Pancreas (tissue), 10 donors: Measurements from ENCODE around the gene HMCES. TPM values are rescaled to one million over a fixed set of nuclear protein-coding genes. Genes with fewer than 3 reads are reported as not detected.
A peak's percentile ranks its signal among the peaks of the same experiment; 100 is the strongest.
"Not testable (repeated sequence)": the region's sequence is repeated elsewhere in the genome, so short reads cannot be mapped to it uniquely, and the experiment has no call there.

ENCODE experiments used
- ATAC-seq, 4 donors: fragments of 200-7000 bp; cut with Tn5 transposase; one replicate each; pipeline versions ENCODE4 v1.8.0 to v1.9.1; 2020; ENCODE audit warnings: mild to moderate bottlenecking in 4 of 4, moderate library complexity in 4 of 4
- DNase-seq, 6 donors: peaks; one replicate each; pipeline ENCODE4 v3.0.0-alpha.2; 2020
- FAIRE-seq: peaks from 2 replicates; lab custom pipeline; 2012; peaks lifted over from hg19 to GRCh38; lab: Jason Lieb, UNC
- H3K27ac ChIP-seq, 4 donors: fragments of 200-600 bp; sonication (generic); 1 replicate in 3 of 4; 2 replicates in 1 of 4; pipeline versions ENCODE4 v1.5.0 to v1.8.0; 2020
- H3K27me3 ChIP-seq, 4 donors: fragments of 200-600 bp; one replicate each; pipeline ENCODE4 v1.8.0; 2021
- H3K36me3 ChIP-seq, 3 donors: fragments of 200-600 bp; sonication (generic) in 1 of 3; one replicate each; pipeline versions ENCODE4 v1.5.0 to v1.8.0; 2020 to 2021
- H3K4me1 ChIP-seq, 3 donors: fragments of 200-600 bp; one replicate each; pipeline ENCODE4 v1.8.0; 2021
- H3K4me3 ChIP-seq, 4 donors: fragments of 200-600 bp; sonication (generic) in 2 of 4; one replicate each; pipeline versions ENCODE4 v1.5.0 to v1.8.0; 2020 to 2021
- H3K9me3 ChIP-seq, 4 donors: fragments of 200-600 bp; one replicate each; pipeline ENCODE4 v1.8.0; 2021
- WGBS, 2 donors: extraction: QIAGEN DNeasy Blood & Tissue Kit; methylation state at CpG; one replicate each; pipeline ENCODE4 v1.1.7; 2013; 5-methylcytosine and 5-hydroxymethylcytosine counted together
- intact Hi-C, 3 donors: fragments of 100-400 bp; cut with DNase I; formaldehyde crosslinking; loops; one replicate each; pipeline versions ENCODE4 v1.11.1 to v1.14.2; 2022
- polyA plus RNA-seq, 2 donors: library from polyadenylated mRNA; stranded (reverse); fragments of 200-250 nt; gene quantifications; one replicate each; pipeline ENCODE4 v1.2.3, GENCODE V29; 2013
- total RNA-seq, 6 donors: library from RNA; stranded (reverse); fragmentation: NEBNext Ultra II Directional in 4 of 6; extraction: Animal tissue kit (Norgen Biotek cat#: 25700) in 4 of 6; gene quantifications; one replicate each; pipeline versions ENCODE4 v1.2.1 to v1.2.4, GENCODE V29; 2021 to 2023
- TF ChIP-seq, protein P1 (sequence below), 4 donors: fragments of 200-600 bp; sonication (generic) in 3 of 4; IDR thresholded peaks; one replicate each; pipeline versions ENCODE4 v1.5.0 to v1.8.0; 2021; ENCODE audit warnings: antibody characterized with exemption in 4 of 4
- donor health status: healthy with polysubstance abuse.
- donor health status: DM: no; HTN: no; CAD: no; lungs with moderate emphysema.
- donor health status: DM: no; HTN: no; CAD: no.
- donor health status: control.
- donor health status: control.
- donor health status: Bipolar disorder and iron deficiency.
- donor health status: DM: yes; HTN: yes; CAD: no.
- donor health status: DM: no; HTN: no; CAD: no.
- donor health status: DM: no; HTN: no; CAD: no.
- donor health status: DM: yes; HTN: yes; CAD: no.

The HMCES gene
- total and polyA plus RNA-seq, 8 donors: 8.0 to 22.5 (median 10.7) TPM

DNA sequence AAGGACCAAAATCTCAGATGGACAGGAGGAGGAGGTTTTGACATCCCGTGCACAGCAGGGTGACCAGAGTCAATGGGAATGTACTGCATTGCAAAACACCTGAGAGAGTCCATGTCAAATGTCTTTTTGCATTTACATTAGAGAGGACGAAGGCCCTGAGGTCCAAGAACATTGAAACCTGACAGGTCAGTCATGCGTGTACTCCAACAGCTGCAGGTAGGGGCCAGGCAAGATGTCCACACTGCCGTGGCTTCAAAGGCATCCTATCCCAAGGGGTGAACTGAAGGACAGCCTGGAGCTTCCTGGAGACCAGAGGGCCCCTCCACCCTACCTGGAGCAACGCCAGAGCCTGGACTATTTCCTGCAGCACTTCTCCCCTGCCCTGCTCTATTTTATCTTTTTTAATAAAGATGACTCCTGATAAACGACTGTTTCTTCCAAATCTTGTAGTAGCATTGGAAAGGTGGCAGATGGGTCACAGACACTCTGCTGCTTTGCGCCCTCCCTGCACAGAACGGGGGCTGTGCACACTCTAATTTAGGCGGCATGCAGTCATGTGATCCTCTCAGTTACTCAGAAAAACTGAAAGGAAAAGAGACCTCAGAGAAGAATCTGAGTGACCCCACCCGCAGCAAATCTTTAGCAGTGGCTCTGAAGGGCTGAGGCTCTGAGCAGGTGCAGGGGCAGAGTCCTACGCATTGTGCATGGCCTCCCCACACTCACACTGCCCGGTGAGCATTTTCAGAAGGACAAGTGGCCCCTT lies 68.2 kb downstream of the HMCES start:
- no peaks in the 10 kb centered on the region for H3K4me1 ChIP-seq
- H3K9me3 ChIP-seq: no peaks in the 10 kb centered on the region
- WGBS, 2 donors: 50 to 53% methylated on average over 12 of the region's 12 CpGs
- H3K27me3 ChIP-seq: no peaks in the 10 kb centered on the region
- ATAC-seq (no peak), FAIRE-seq (no peak), DNase-seq (peak in 1 of 6 donors; percentile 19)
- H3K4me3 ChIP-seq: no peak overlapping the region
- H3K27ac ChIP-seq: no peak overlapping the region
- H3K36me3 ChIP-seq: no peaks in the 10 kb centered on the region
- intact Hi-C loops: no loop called here
- TF ChIP-seq, protein P1, sequence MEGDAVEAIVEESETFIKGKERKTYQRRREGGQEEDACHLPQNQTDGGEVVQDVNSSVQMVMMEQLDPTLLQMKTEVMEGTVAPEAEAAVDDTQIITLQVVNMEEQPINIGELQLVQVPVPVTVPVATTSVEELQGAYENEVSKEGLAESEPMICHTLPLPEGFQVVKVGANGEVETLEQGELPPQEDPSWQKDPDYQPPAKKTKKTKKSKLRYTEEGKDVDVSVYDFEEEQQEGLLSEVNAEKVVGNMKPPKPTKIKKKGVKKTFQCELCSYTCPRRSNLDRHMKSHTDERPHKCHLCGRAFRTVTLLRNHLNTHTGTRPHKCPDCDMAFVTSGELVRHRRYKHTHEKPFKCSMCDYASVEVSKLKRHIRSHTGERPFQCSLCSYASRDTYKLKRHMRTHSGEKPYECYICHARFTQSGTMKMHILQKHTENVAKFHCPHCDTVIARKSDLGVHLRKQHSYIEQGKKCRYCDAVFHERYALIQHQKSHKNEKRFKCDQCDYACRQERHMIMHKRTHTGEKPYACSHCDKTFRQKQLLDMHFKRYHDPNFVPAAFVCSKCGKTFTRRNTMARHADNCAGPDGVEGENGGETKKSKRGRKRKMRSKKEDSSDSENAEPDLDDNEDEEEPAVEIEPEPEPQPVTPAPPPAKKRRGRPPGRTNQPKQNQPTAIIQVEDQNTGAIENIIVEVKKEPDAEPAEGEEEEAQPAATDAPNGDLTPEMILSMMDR (IDR thresholded peaks at IDR 0.05): no peak

GRCh38 chr3:129347458-129347845 lies 68.8 kb downstream of the HMCES start:
- TF ChIP-seq, protein P1 (IDR thresholded peaks at IDR 0.05): no peak
- no peak overlapping the region for H3K27ac ChIP-seq
- H3K27me3 ChIP-seq: no peaks in the 10 kb centered on the region
- no peaks in the 10 kb centered on the region for H3K36me3 ChIP-seq
- no peak overlapping the region for H3K4me3 ChIP-seq
- H3K9me3 ChIP-seq: no peaks in the 10 kb centered on the region
- ATAC-seq: no peak
- no peaks in the 10 kb centered on the region for H3K4me1 ChIP-seq
- DNase-seq: no peak
- 72 to 85% methylated on average over 8 of the region's 8 CpGs for WGBS, 2 donors
- intact Hi-C loops: no loop called here
- FAIRE-seq: no peak

DNA sequence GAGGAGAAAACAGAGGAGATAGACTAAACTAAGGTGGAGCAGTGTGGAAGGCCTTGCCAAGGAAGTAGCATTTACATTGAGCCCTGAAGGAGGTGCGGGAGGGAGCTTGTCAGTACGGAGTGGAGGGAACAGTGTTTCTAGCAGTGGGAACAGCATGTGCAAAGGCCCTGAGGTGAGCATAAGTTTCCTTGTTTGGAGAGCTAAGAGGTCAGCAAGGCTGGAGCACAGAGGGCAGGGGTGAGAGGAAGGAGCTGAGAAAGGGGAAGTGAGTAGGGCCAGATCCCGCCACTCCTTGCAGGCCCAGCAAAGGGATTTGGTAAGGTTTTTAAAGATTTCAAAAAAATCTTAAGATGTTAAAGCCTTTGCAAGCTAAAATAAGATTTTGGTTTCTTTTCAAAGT lies 70.1 kb downstream of the HMCES start:
- TF ChIP-seq, protein P1 (IDR thresholded peaks at IDR 0.05): no peak
- Histone ChIP-seq H3K27me3 (no peaks in the 10 kb centered on the region), H3K27ac (no peak overlapping the region), H3K4me3 (no peak overlapping the region), H3K9me3 (no peaks in the 10 kb centered on the region), H3K4me1 (no peaks in the 10 kb centered on the region), H3K36me3 (no peaks in the 10 kb centered on the region)
- intact Hi-C loops: no loop called here
- FAIRE-seq: no peak
- ATAC-seq: no peak
- 92 to 97% methylated on average over 3 of the region's 3 CpGs for WGBS, 2 donors
- no peak for DNase-seq

GRCh38 chr3:129349169-129349568 lies 70.5 kb downstream of the HMCES start:
- not testable (repeated sequence) for ATAC-seq, FAIRE-seq
- 56 to 63% methylated on average over 11 of the region's 11 CpGs for WGBS, 2 donors

DNA sequence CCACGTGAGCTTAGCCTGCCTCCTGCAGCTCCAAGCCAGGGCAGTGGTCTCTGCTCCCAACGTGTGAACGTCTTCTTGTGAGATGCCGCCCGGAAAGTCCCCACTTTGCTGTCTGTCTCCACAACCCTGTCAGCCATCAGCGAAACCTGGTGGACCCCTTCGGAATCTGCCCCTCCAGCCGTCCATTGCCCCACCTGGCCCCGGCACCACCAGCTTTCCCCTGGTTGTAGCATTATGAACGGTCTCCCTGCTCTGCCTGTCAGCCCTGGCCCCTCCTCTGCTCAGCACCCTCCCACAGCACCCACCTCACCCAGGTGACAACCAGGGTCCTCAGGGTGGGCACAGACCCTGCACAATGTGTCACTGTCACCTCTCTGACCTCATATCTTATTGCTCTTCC lies 71.1 kb downstream of the HMCES start:
- DNase-seq: no peak
- Histone ChIP-seq H3K27ac (no peak overlapping the region), H3K4me1 (no peaks in the 10 kb centered on the region), H3K9me3 (no peaks in the 10 kb centered on the region), H3K27me3 (no peaks in the 10 kb centered on the region), H3K4me3 (no peak overlapping the region), H3K36me3 (no peaks in the 10 kb centered on the region)
- WGBS, 2 donors: 78 to 87% methylated on average over 10 of the region's 10 CpGs
- ATAC-seq: no peak
- intact Hi-C loops: no loop called here
- FAIRE-seq: no peak
- TF ChIP-seq, protein P1 (IDR thresholded peaks at IDR 0.05): no peak

More at GRCh38 chr3:129349169-129349568, 70.5 kb downstream of the HMCES start:
- H3K27ac ChIP-seq, intact Hi-C loops, H3K9me3 ChIP-seq, DNase-seq, H3K4me3 ChIP-seq, H3K27me3 ChIP-seq, H3K36me3 ChIP-seq, H3K4me1 ChIP-seq: not testable (repeated sequence)
